Adrenal gland (tissue), 12 donors: ENCODE data around the gene PIK3IP1. TPM values are rescaled to one million over a fixed set of nuclear protein-coding genes. Genes with fewer than 3 reads are reported as not detected.

Experiments
- DNase-seq, 7 donors: peaks; one replicate each; pipeline ENCODE4 v3.0.0-alpha.2; 2019 to 2020
- H3K27ac ChIP-seq, 5 donors: fragments of 200-600 bp; sonication (generic) in 4 of 5; 1 replicate in 3 of 5; 2 replicates in 2 of 5; pipeline versions ENCODE4 v1.5.1 to v1.8.0; 2016 to 2020; ENCODE audit warnings: mild to moderate bottlenecking in 1 of 5
- H3K27me3 ChIP-seq: fragments of 200-600 bp; 2 replicates; pipeline ENCODE4 v1.8.0; 2021
- H3K36me3 ChIP-seq, 2 donors: fragments of 200-600 bp; replicated peaks in 1 of 2; 1 replicate in 1 of 2; 2 replicates in 1 of 2; pipeline versions ENCODE4 v1.5.1 to v1.8.0; 2018 to 2022
- H3K4me1 ChIP-seq, 2 donors: fragments of 200-600 bp; replicated peaks in 1 of 2; 1 replicate in 1 of 2; 2 replicates in 1 of 2; pipeline versions ENCODE4 v1.5.1 to v1.8.0; 2018 to 2021
- H3K4me3 ChIP-seq, 4 donors: fragments of 200-600 bp; sonication (generic) in 3 of 4; one replicate each; pipeline ENCODE4 v1.5.1; 2016 to 2018
- H3K9me3 ChIP-seq, 3 donors: fragments of 200-600 bp; sonication (generic) in 1 of 3; replicated peaks in 1 of 3; 1 replicate in 2 of 3; 2 replicates in 1 of 3; pipeline versions ENCODE4 v1.5.1 to v1.8.0; 2016 to 2021
- CTCF ChIP-seq, 6 experiments: fragments of 450-650 bp in 4 of 6; fragments of 200-600 bp in 2 of 6; sonication (generic) in 1 of 6; IDR thresholded peaks; 1 replicate in 5 of 6; 2 replicates in 1 of 6; pipeline versions ENCODE4 v1.5.1 to v1.8.0; 2016 to 2021; ENCODE audit warnings: antibody characterized with exemption in 6 of 6, mild to moderate bottlenecking in 2 of 6, moderate library complexity in 1 of 6
- POLR2A ChIP-seq, 2 donors: fragments of 450-650 bp; IDR thresholded peaks; one replicate each; pipeline ENCODE4 v1.6.1; 2017; ENCODE audit warnings: antibody characterized with exemption in 2 of 2, mild to moderate bottlenecking in 2 of 2, moderate library complexity in 1 of 2
- WGBS, 4 donors: extraction: QIAGEN DNeasy Blood & Tissue Kit in 2 of 4; methylation state at CpG; one replicate each; pipeline versions ENCODE4 v1.1.5 to v1.1.7; 2013 to 2017; 5-methylcytosine and 5-hydroxymethylcytosine counted together
- intact Hi-C, 2 donors: fragments of 100-400 bp; cut with DNase I; formaldehyde crosslinking; loops; one replicate each; pipeline versions ENCODE4 v1.14.1 to v1.15.0; 2022 to 2023
- polyA plus RNA-seq, 3 donors: library from polyadenylated mRNA; stranded (reverse); fragments of 200-250 nt in 2 of 3; fragments of 350-450 nt in 1 of 3; fragmentation: Illumina TruSeq in 1 of 3; extraction: RNeasy Lipid Tissue Mini Kit (QIAGEN cat#74804) in 1 of 3; gene quantifications; one replicate each; pipeline ENCODE4 v1.2.3, GENCODE V29; 2013 to 2014
- total RNA-seq, 9 donors: library from RNA; depleted of rRNA in 4 of 9; stranded (reverse); fragments of >200 nt in 4 of 9; fragments of 120-200 nt in 1 of 9; fragmentation: NEBNext Ultra II Directional in 1 of 9; extraction: Animal tissue kit (Norgen Biotek cat#: 25700) in 1 of 9; gene quantifications; one replicate each; pipeline versions ENCODE4 v1.1.0 to v1.2.4, GENCODE V29; 2013 to 2023
- donor health status: healthy with polysubstance abuse.
- donor health status: Bipolar disorder and iron deficiency.
- donor health status: DM: yes; HTN: yes; CAD: no.
- donor health status: DM: no; HTN: no; CAD: no.
- donor health status: DM: no; HTN: no; CAD: no.
- donor health status: DM: yes; HTN: yes; CAD: no.

Gene PIK3IP1
- total and polyA plus RNA-seq, 12 donors: 12.1 to 161 (median 69.7) TPM

GRCh38 chr22:31244943-31245451 lies 47.3 kb downstream of the PIK3IP1 start:
- no peak for DNase-seq
- H3K36me3 ChIP-seq: no peaks in the 10 kb centered on the region
- intact Hi-C loops: no loop called here
- H3K27me3 ChIP-seq: no peaks in the 10 kb centered on the region
- peaks cover 6 to 32% of the 10 kb centered on the region in 2 donors for H3K4me1 ChIP-seq
- WGBS, 4 donors: 90% methylated on average over 7 of the region's 7 CpGs
- no peaks in the 10 kb centered on the region for H3K9me3 ChIP-seq
- no peak overlapping the region for H3K27ac ChIP-seq
- no peak overlapping the region for H3K4me3 ChIP-seq
- TF ChIP-seq POLR2A (IDR thresholded peaks at IDR 0.05) (no peak), CTCF (IDR thresholded peaks at IDR 0.05) (no peak)

GRCh38 chr22:31244046-31244942 lies 48.0 kb downstream of the PIK3IP1 start:
- DNase-seq: peak in 3 of 7 donors; percentile 39 to 45 (median 42)
- Histone ChIP-seq H3K4me3 (no peak overlapping the region), H3K36me3 (no peaks in the 10 kb centered on the region), H3K4me1 (peaks cover 6 to 28% of the 10 kb centered on the region in 2 donors), H3K9me3 (no peaks in the 10 kb centered on the region), H3K27me3 (no peaks in the 10 kb centered on the region), H3K27ac (peak overlapping the region in 1 of 5 donors; percentile 18)
- no peak for TF ChIP-seq CTCF (IDR thresholded peaks at IDR 0.05)
- no peak for TF ChIP-seq POLR2A (IDR thresholded peaks at IDR 0.05)
- WGBS, 4 donors: 61 to 79% (median 65%) methylated on average over 4 to 9 of the region's 9 CpGs
- intact Hi-C loops: no loop called here

GRCh38 chr22:31243339-31244045 lies 48.8 kb downstream of the PIK3IP1 start:
- Histone ChIP-seq H3K36me3 (no peaks in the 10 kb centered on the region), H3K9me3 (no peaks in the 10 kb centered on the region), H3K4me3 (no peak overlapping the region), H3K4me1 (peaks cover 6 to 20% of the 10 kb centered on the region in 2 donors), H3K27me3 (no peaks in the 10 kb centered on the region), H3K27ac (peak overlapping the region in 1 of 5 donors; percentile 18)
- DNase-seq: no peak
- WGBS, 4 donors: 74 to 95% (median 87%) methylated on average over 4 to 5 of the region's 5 CpGs
- intact Hi-C loops: no loop called here
- TF ChIP-seq POLR2A (IDR thresholded peaks at IDR 0.05) (no peak), CTCF (IDR thresholded peaks at IDR 0.05) (no peak)

GRCh38 chr22:31241936-31242335 lies 50.4 kb downstream of the PIK3IP1 start:
- TF ChIP-seq POLR2A (IDR thresholded peaks at IDR 0.05) (no peak), CTCF (IDR thresholded peaks at IDR 0.05) (no peak)
- Histone ChIP-seq H3K4me3 (no peak overlapping the region), H3K9me3 (no peaks in the 10 kb centered on the region), H3K4me1 (peaks cover 0 to 14% of the 10 kb centered on the region in 2 donors), H3K27me3 (no peaks in the 10 kb centered on the region), H3K36me3 (no peaks in the 10 kb centered on the region), H3K27ac (peak overlapping the region in 1 of 5 donors; percentile 6)
- intact Hi-C loops: no loop called here
- DNase-seq: no peak
